H9 (cell line): ENCODE measurements around the gene TXNL4A. TPM values are rescaled to one million over a fixed set of nuclear protein-coding genes. Genes with fewer than 3 reads are reported as not detected.

Source experiments
- DNase-seq: peaks from one replicate; pipeline ENCODE4 v3.0.0-alpha.2; 2017
- H2AFZ ChIP-seq: one replicate; pipeline ENCODE4 v1.6.1; 2013; ENCODE audit warnings: mild to moderate bottlenecking, low read length, control low read depth, moderate library complexity
- H2AK5ac ChIP-seq: 2 replicates; pipeline ENCODE4 v1.6.1; 2013; ENCODE audit warnings: low read length, control low read depth, mixed read lengths; ENCODE audit not compliant: insufficient read length
- H2BK120ac ChIP-seq: one replicate; pipeline ENCODE4 v1.6.1; 2013; ENCODE audit warnings: low read depth, mild to moderate bottlenecking, low read length, control low read depth, inconsistent platforms; ENCODE audit not compliant: poor library complexity, severe bottlenecking
- H2BK12ac ChIP-seq: 2 replicates; pipeline ENCODE4 v1.6.1; 2013; ENCODE audit warnings: low read length, control low read depth, mixed read lengths, low read depth; ENCODE audit not compliant: insufficient read length
- H2BK15ac ChIP-seq: 2 replicates; pipeline ENCODE4 v1.6.1; 2013; ENCODE audit warnings: low read depth, low read length, control low read depth
- H2BK20ac ChIP-seq: one replicate; pipeline ENCODE4 v1.6.1; 2013; ENCODE audit warnings: low read depth, mild to moderate bottlenecking, low read length, control low read depth, inconsistent platforms; ENCODE audit not compliant: poor library complexity, severe bottlenecking
- H2BK5ac ChIP-seq: 2 replicates; pipeline ENCODE4 v1.6.1; 2013; ENCODE audit warnings: low read length, control low read depth, mixed read lengths; ENCODE audit not compliant: insufficient read length
- H3K14ac ChIP-seq: 2 replicates; pipeline ENCODE4 v1.6.1; 2013; ENCODE audit warnings: low read length, control low read depth; ENCODE audit not compliant: insufficient read depth
- H3K18ac ChIP-seq: 2 replicates; pipeline ENCODE4 v1.6.1; 2013; ENCODE audit warnings: low read depth, mild to moderate bottlenecking, mixed read lengths, low read length, control low read depth; ENCODE audit not compliant: insufficient read length
- H3K23ac ChIP-seq: 2 replicates; pipeline ENCODE4 v1.6.1; 2013; ENCODE audit warnings: low read length, control low read depth, mixed read lengths, low read depth; ENCODE audit not compliant: insufficient read length
- H3K23me2 ChIP-seq: 2 replicates; pipeline ENCODE4 v1.6.1; 2013; ENCODE audit warnings: low read depth, mild to moderate bottlenecking, mixed read lengths, low read length, control low read depth; ENCODE audit not compliant: insufficient read length, poor library complexity, severe bottlenecking
- H3K27ac ChIP-seq: 2 replicates; pipeline ENCODE4 v1.5.1; 2013; ENCODE audit warnings: low read length, control low read depth, mixed read lengths, low read depth; ENCODE audit not compliant: insufficient read length
- H3K27me3 ChIP-seq: 2 replicates; pipeline ENCODE4 v1.6.1; 2013; ENCODE audit warnings: low read length, control low read depth, inconsistent platforms; ENCODE audit not compliant: insufficient read depth
- H3K4ac ChIP-seq: 2 replicates; pipeline ENCODE4 v1.6.1; 2013; ENCODE audit warnings: low read depth, mild to moderate bottlenecking, control low read depth, inconsistent platforms, low read length, moderate library complexity
- H3K4me1 ChIP-seq: 2 replicates; pipeline ENCODE4 v1.6.1; 2013; ENCODE audit warnings: low read length, control low read depth, inconsistent platforms; ENCODE audit not compliant: insufficient read depth
- H3K4me2 ChIP-seq: 2 replicates; pipeline ENCODE4 v1.6.1; 2013; ENCODE audit warnings: low read length, control low read depth, mixed read lengths; ENCODE audit not compliant: insufficient read length, insufficient read depth
- H3K56ac ChIP-seq: 2 replicates; pipeline ENCODE4 v1.6.1; 2013; ENCODE audit warnings: low read depth, mild to moderate bottlenecking, mixed read lengths, low read length, control low read depth; ENCODE audit not compliant: insufficient read length
- H3K79me1 ChIP-seq: 2 replicates; pipeline ENCODE4 v1.6.1; 2013; ENCODE audit warnings: low read depth, mild to moderate bottlenecking, moderate library complexity, low read length, control low read depth, inconsistent platforms; ENCODE audit not compliant: insufficient read depth, poor library complexity, severe bottlenecking
- H3K79me2 ChIP-seq: 2 replicates; pipeline ENCODE4 v1.6.1; 2013; ENCODE audit warnings: low read length, control low read depth, inconsistent platforms; ENCODE audit not compliant: insufficient read depth
- H3K9ac ChIP-seq: 2 replicates; pipeline ENCODE4 v1.6.1; 2013; ENCODE audit warnings: low read length, control low read depth, mixed read lengths; ENCODE audit not compliant: insufficient read length; ENCODE audit errors: extremely low read depth
- H3K9me3 ChIP-seq: one replicate; pipeline ENCODE4 v1.6.1; 2013; ENCODE audit warnings: low read depth, low read length, inconsistent platforms; ENCODE audit not compliant: control insufficient read depth
- H3T11ph ChIP-seq: one replicate; pipeline ENCODE4 v1.6.1; 2013; ENCODE audit warnings: mild to moderate bottlenecking, low read length, control low read depth, inconsistent platforms
- H4K20me1 ChIP-seq: one replicate; pipeline ENCODE4 v1.6.1; 2013; ENCODE audit not compliant: control insufficient read depth, insufficient read length, insufficient read depth
- H4K5ac ChIP-seq: 2 replicates; pipeline ENCODE4 v1.6.1; 2013; ENCODE audit warnings: low read depth, mild to moderate bottlenecking, mixed read lengths, low read length, control low read depth; ENCODE audit not compliant: insufficient read length
- H4K8ac ChIP-seq: replicated peaks from 2 replicates; pipeline ENCODE4 v1.6.1; 2013; ENCODE audit warnings: low read length, control low read depth, mixed read lengths, low read depth; ENCODE audit not compliant: insufficient read length
- H4K91ac ChIP-seq: 2 replicates; pipeline ENCODE4 v1.6.1; 2013; ENCODE audit warnings: low read depth, mild to moderate bottlenecking, moderate library complexity, mixed read lengths, low read length, control low read depth; ENCODE audit not compliant: insufficient read length
- H3K27ac Mint-ChIP-seq, 3 experiments: 2 replicates in 2 of 3; 3 replicates in 1 of 3; pipeline ENCODE4 v1.8.0; 2020 to 2021; ENCODE audit warnings: mixed read lengths in 3 of 3, mild to moderate bottlenecking in 1 of 3, moderate library complexity in 1 of 3
- H3K27me3 Mint-ChIP-seq: 2 replicates; pipeline ENCODE4 v1.8.0; 2021; ENCODE audit warnings: low read depth, mild to moderate bottlenecking, moderate library complexity, mixed read lengths
- H3K36me3 Mint-ChIP-seq, 3 experiments: 2 replicates in 2 of 3; 3 replicates in 1 of 3; pipeline ENCODE4 v1.8.0; 2020 to 2021; ENCODE audit warnings: low read depth in 3 of 3, mixed read lengths in 3 of 3; ENCODE audit not compliant: insufficient read depth in 1 of 3
- H3K4me1 Mint-ChIP-seq, 2 experiments: 2 replicates each; pipeline ENCODE4 v1.8.0; 2020; ENCODE audit warnings: mixed read lengths in 2 of 2
- H3K4me3 Mint-ChIP-seq, 2 experiments: 2 replicates in 1 of 2; 3 replicates in 1 of 2; pipeline ENCODE4 v1.8.0; 2020 to 2021; ENCODE audit warnings: mild to moderate bottlenecking in 2 of 2, mixed read lengths in 2 of 2, moderate library complexity in 1 of 2
- H3K9me3 Mint-ChIP-seq, 2 experiments: 2 replicates in 1 of 2; 3 replicates in 1 of 2; pipeline ENCODE4 v1.8.0; 2020; ENCODE audit warnings: mild to moderate bottlenecking in 2 of 2, mixed read lengths in 2 of 2, moderate library complexity in 1 of 2
- CTCF ChIP-seq: fragments of 200-600 bp; sonication (generic); conservative IDR thresholded peaks from 3 replicates; pipeline ENCODE4 v1.8.0; 2021; ENCODE audit warnings: antibody characterized with exemption, mild to moderate bottlenecking
- WGBS: extraction: QIAGEN DNeasy Blood & Tissue Kit; methylation state at CpG from one replicate; pipeline ENCODE4 v1.1.7; 2013; ENCODE audit warnings: missing lambda C conversion rate, low lambda C conversion rate, mixed read lengths; ENCODE audit not compliant: insufficient read length; ENCODE audit errors: extremely low coverage; 5-methylcytosine and 5-hydroxymethylcytosine counted together
- total RNA-seq: library from RNA; stranded (reverse); gene quantifications from 2 replicates; pipeline ENCODE4 v1.2.1, GENCODE V29; 2021

The TXNL4A gene
- total RNA-seq, 1 experiment from 2014 or later, result 163 TPM

- Mint-ChIP-seq H3K27me3 (peaks cover 87% of the 10 kb centered on the region), H3K27ac (no peak overlapping the region), H3K36me3 (no peaks in the 10 kb centered on the region), H3K9me3 (no peaks in the 10 kb centered on the region; a peak in 1 of 5 replicates), H3K4me3 (no peak overlapping the region), H3K4me1 (peaks cover 39% of the 10 kb centered on the region in 2 experiments)
- Histone ChIP-seq H3K79me1 (no peaks in the 10 kb centered on the region), H3K23ac (no peak overlapping the region), H2BK5ac (no peak overlapping the region), H3K9me3 (no peaks in the 10 kb centered on the region), H3K79me2 (no peaks in the 10 kb centered on the region), H2AFZ (no peak overlapping the region), H3K9ac (no peak overlapping the region), H3K23me2 (no peaks in the 10 kb centered on the region), H4K5ac (no peak overlapping the region), H4K20me1 (peaks cover 3% of the 10 kb centered on the region), H3K56ac (no peak overlapping the region), H2BK120ac (no peak overlapping the region), H3K4me1 (peaks cover 4% of the 10 kb centered on the region; the same call in 1 of the 2 replicates), H3K4ac (no peak overlapping the region), H3K27ac (no peak overlapping the region), H3K27me3 (peaks cover 32% of the 10 kb centered on the region; the same call in 1 of the 2 replicates), H3K14ac (no peak overlapping the region), H3T11ph (no peak overlapping the region), H2BK12ac (no peak overlapping the region), H2BK15ac (no peak overlapping the region), H4K8ac (no peak overlapping the region), H2BK20ac (no peak overlapping the region), H3K4me2 (no peak overlapping the region), H3K18ac (no peak overlapping the region), H2AK5ac (no peak overlapping the region), H4K91ac (no peak overlapping the region)
- DNase-seq, result no peak
- no CpG with 5 or more reads among the region's 10 CpGs for WGBS
- no peak for TF ChIP-seq CTCF
Measured at GRCh38 chr18:79962311-79962710, 26.1 kb downstream of the TXNL4A start.
